H9 (cell line): ENCODE results near the gene PRLHR. TPM values are rescaled to one million over a fixed set of nuclear protein-coding genes. Genes with fewer than 3 reads are reported as not detected.

ENCODE experiments used
- DNase-seq: peaks from one replicate; pipeline ENCODE4 v3.0.0-alpha.2; 2017
- H2AFZ ChIP-seq: one replicate; pipeline ENCODE4 v1.6.1; 2013; ENCODE audit warnings: mild to moderate bottlenecking, low read length, control low read depth, moderate library complexity
- H2AK5ac ChIP-seq: 2 replicates; pipeline ENCODE4 v1.6.1; 2013; ENCODE audit warnings: low read length, control low read depth, mixed read lengths; ENCODE audit not compliant: insufficient read length
- H2BK120ac ChIP-seq: one replicate; pipeline ENCODE4 v1.6.1; 2013; ENCODE audit warnings: low read depth, mild to moderate bottlenecking, low read length, control low read depth, inconsistent platforms; ENCODE audit not compliant: poor library complexity, severe bottlenecking
- H2BK12ac ChIP-seq: 2 replicates; pipeline ENCODE4 v1.6.1; 2013; ENCODE audit warnings: low read length, control low read depth, mixed read lengths, low read depth; ENCODE audit not compliant: insufficient read length
- H2BK15ac ChIP-seq: 2 replicates; pipeline ENCODE4 v1.6.1; 2013; ENCODE audit warnings: low read depth, low read length, control low read depth
- H2BK20ac ChIP-seq: one replicate; pipeline ENCODE4 v1.6.1; 2013; ENCODE audit warnings: low read depth, mild to moderate bottlenecking, low read length, control low read depth, inconsistent platforms; ENCODE audit not compliant: poor library complexity, severe bottlenecking
- H2BK5ac ChIP-seq: 2 replicates; pipeline ENCODE4 v1.6.1; 2013; ENCODE audit warnings: low read length, control low read depth, mixed read lengths; ENCODE audit not compliant: insufficient read length
- H3K14ac ChIP-seq: 2 replicates; pipeline ENCODE4 v1.6.1; 2013; ENCODE audit warnings: low read length, control low read depth; ENCODE audit not compliant: insufficient read depth
- H3K18ac ChIP-seq: 2 replicates; pipeline ENCODE4 v1.6.1; 2013; ENCODE audit warnings: low read depth, mild to moderate bottlenecking, mixed read lengths, low read length, control low read depth; ENCODE audit not compliant: insufficient read length
- H3K23ac ChIP-seq: 2 replicates; pipeline ENCODE4 v1.6.1; 2013; ENCODE audit warnings: low read length, control low read depth, mixed read lengths, low read depth; ENCODE audit not compliant: insufficient read length
- H3K23me2 ChIP-seq: 2 replicates; pipeline ENCODE4 v1.6.1; 2013; ENCODE audit warnings: low read depth, mild to moderate bottlenecking, mixed read lengths, low read length, control low read depth; ENCODE audit not compliant: insufficient read length, poor library complexity, severe bottlenecking
- H3K27ac ChIP-seq: 2 replicates; pipeline ENCODE4 v1.5.1; 2013; ENCODE audit warnings: low read length, control low read depth, mixed read lengths, low read depth; ENCODE audit not compliant: insufficient read length
- H3K27me3 ChIP-seq: 2 replicates; pipeline ENCODE4 v1.6.1; 2013; ENCODE audit warnings: low read length, control low read depth, inconsistent platforms; ENCODE audit not compliant: insufficient read depth
- H3K4ac ChIP-seq: 2 replicates; pipeline ENCODE4 v1.6.1; 2013; ENCODE audit warnings: low read depth, mild to moderate bottlenecking, control low read depth, inconsistent platforms, low read length, moderate library complexity
- H3K4me1 ChIP-seq: 2 replicates; pipeline ENCODE4 v1.6.1; 2013; ENCODE audit warnings: low read length, control low read depth, inconsistent platforms; ENCODE audit not compliant: insufficient read depth
- H3K4me2 ChIP-seq: 2 replicates; pipeline ENCODE4 v1.6.1; 2013; ENCODE audit warnings: low read length, control low read depth, mixed read lengths; ENCODE audit not compliant: insufficient read length, insufficient read depth
- H3K56ac ChIP-seq: 2 replicates; pipeline ENCODE4 v1.6.1; 2013; ENCODE audit warnings: low read depth, mild to moderate bottlenecking, mixed read lengths, low read length, control low read depth; ENCODE audit not compliant: insufficient read length
- H3K79me1 ChIP-seq: 2 replicates; pipeline ENCODE4 v1.6.1; 2013; ENCODE audit warnings: low read depth, mild to moderate bottlenecking, moderate library complexity, low read length, control low read depth, inconsistent platforms; ENCODE audit not compliant: insufficient read depth, poor library complexity, severe bottlenecking
- H3K79me2 ChIP-seq: 2 replicates; pipeline ENCODE4 v1.6.1; 2013; ENCODE audit warnings: low read length, control low read depth, inconsistent platforms; ENCODE audit not compliant: insufficient read depth
- H3K9ac ChIP-seq: 2 replicates; pipeline ENCODE4 v1.6.1; 2013; ENCODE audit warnings: low read length, control low read depth, mixed read lengths; ENCODE audit not compliant: insufficient read length; ENCODE audit errors: extremely low read depth
- H3K9me3 ChIP-seq: one replicate; pipeline ENCODE4 v1.6.1; 2013; ENCODE audit warnings: low read depth, low read length, inconsistent platforms; ENCODE audit not compliant: control insufficient read depth
- H3T11ph ChIP-seq: one replicate; pipeline ENCODE4 v1.6.1; 2013; ENCODE audit warnings: mild to moderate bottlenecking, low read length, control low read depth, inconsistent platforms
- H4K20me1 ChIP-seq: one replicate; pipeline ENCODE4 v1.6.1; 2013; ENCODE audit not compliant: control insufficient read depth, insufficient read length, insufficient read depth
- H4K5ac ChIP-seq: 2 replicates; pipeline ENCODE4 v1.6.1; 2013; ENCODE audit warnings: low read depth, mild to moderate bottlenecking, mixed read lengths, low read length, control low read depth; ENCODE audit not compliant: insufficient read length
- H4K8ac ChIP-seq: replicated peaks from 2 replicates; pipeline ENCODE4 v1.6.1; 2013; ENCODE audit warnings: low read length, control low read depth, mixed read lengths, low read depth; ENCODE audit not compliant: insufficient read length
- H4K91ac ChIP-seq: 2 replicates; pipeline ENCODE4 v1.6.1; 2013; ENCODE audit warnings: low read depth, mild to moderate bottlenecking, moderate library complexity, mixed read lengths, low read length, control low read depth; ENCODE audit not compliant: insufficient read length
- H3K27ac Mint-ChIP-seq, 3 experiments: 2 replicates in 2 of 3; 3 replicates in 1 of 3; pipeline ENCODE4 v1.8.0; 2020 to 2021; ENCODE audit warnings: mixed read lengths in 3 of 3, mild to moderate bottlenecking in 1 of 3, moderate library complexity in 1 of 3
- H3K27me3 Mint-ChIP-seq: 2 replicates; pipeline ENCODE4 v1.8.0; 2021; ENCODE audit warnings: low read depth, mild to moderate bottlenecking, moderate library complexity, mixed read lengths
- H3K36me3 Mint-ChIP-seq, 3 experiments: 2 replicates in 2 of 3; 3 replicates in 1 of 3; pipeline ENCODE4 v1.8.0; 2020 to 2021; ENCODE audit warnings: low read depth in 3 of 3, mixed read lengths in 3 of 3; ENCODE audit not compliant: insufficient read depth in 1 of 3
- H3K4me1 Mint-ChIP-seq, 2 experiments: 2 replicates each; pipeline ENCODE4 v1.8.0; 2020; ENCODE audit warnings: mixed read lengths in 2 of 2
- H3K4me3 Mint-ChIP-seq, 2 experiments: 2 replicates in 1 of 2; 3 replicates in 1 of 2; pipeline ENCODE4 v1.8.0; 2020 to 2021; ENCODE audit warnings: mild to moderate bottlenecking in 2 of 2, mixed read lengths in 2 of 2, moderate library complexity in 1 of 2
- H3K9me3 Mint-ChIP-seq, 2 experiments: 2 replicates in 1 of 2; 3 replicates in 1 of 2; pipeline ENCODE4 v1.8.0; 2020; ENCODE audit warnings: mild to moderate bottlenecking in 2 of 2, mixed read lengths in 2 of 2, moderate library complexity in 1 of 2
- WGBS: extraction: QIAGEN DNeasy Blood & Tissue Kit; methylation state at CpG from one replicate; pipeline ENCODE4 v1.1.7; 2013; ENCODE audit warnings: missing lambda C conversion rate, low lambda C conversion rate, mixed read lengths; ENCODE audit not compliant: insufficient read length; ENCODE audit errors: extremely low coverage; 5-methylcytosine and 5-hydroxymethylcytosine counted together
- total RNA-seq: library from RNA; stranded (reverse); gene quantifications from 2 replicates; pipeline ENCODE4 v1.2.1, GENCODE V29; 2021
- TF ChIP-seq, protein P1 (sequence below): fragments of 200-600 bp; sonication (generic); conservative IDR thresholded peaks from 3 replicates; pipeline ENCODE4 v1.8.0; 2021; ENCODE audit warnings: antibody characterized with exemption, mild to moderate bottlenecking

PRLHR gene
- total RNA-seq, 1 experiment from 2014 or later, result not detected

DNA sequence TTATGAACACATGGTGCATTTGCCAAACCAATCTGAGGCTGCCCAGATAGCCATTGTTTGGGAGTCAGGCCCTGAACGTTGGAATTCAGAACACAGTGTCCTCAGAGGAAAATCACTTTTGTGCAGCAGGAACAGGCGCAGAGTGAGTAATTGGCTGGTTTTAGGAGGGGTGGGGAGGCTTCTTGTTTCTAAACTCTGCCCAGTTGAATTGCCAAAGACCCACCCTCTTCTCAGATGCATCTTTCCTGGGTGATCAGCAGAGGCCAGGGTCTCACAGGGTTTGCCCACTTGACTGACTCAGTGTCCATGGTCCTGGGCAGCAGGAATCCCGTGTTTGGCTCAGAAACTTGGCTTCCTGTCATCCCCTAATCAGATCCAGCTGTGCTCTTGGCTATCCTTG, 24.3 kb downstream of the PRLHR start:
- H3K9me3 Mint-ChIP-seq, result no peaks in the 10 kb centered on the region
- H3K23me2 ChIP-seq, result no peaks in the 10 kb centered on the region
- H2BK120ac ChIP-seq, result no peak overlapping the region
- H3K27ac Mint-ChIP-seq, result no peak overlapping the region
- no peak overlapping the region for H2BK15ac ChIP-seq
- H3K4me1 ChIP-seq, result no peaks in the 10 kb centered on the region
- H2AK5ac ChIP-seq, result no peak overlapping the region
- H3K27me3 Mint-ChIP-seq, result no peaks in the 10 kb centered on the region; the same call in 1 of the 2 replicates
- H3K36me3 Mint-ChIP-seq, result no peaks in the 10 kb centered on the region
- no peak overlapping the region for H3K27ac ChIP-seq
- no peaks in the 10 kb centered on the region for H3K79me2 ChIP-seq
- H3K4me3 Mint-ChIP-seq, result no peak overlapping the region
- H3K18ac ChIP-seq, result no peak overlapping the region
- no peak overlapping the region for H2AFZ ChIP-seq
- H4K8ac ChIP-seq, result no peak overlapping the region
- H2BK20ac ChIP-seq, result no peak overlapping the region
- H2BK12ac ChIP-seq, result no peak overlapping the region
- H3K4ac ChIP-seq, result no peak overlapping the region
- no peaks in the 10 kb centered on the region for H4K20me1 ChIP-seq
- no CpG with 5 or more reads among the region's 3 CpGs for whole genome bisulfite sequencing
- H3K9me3 ChIP-seq, result no peaks in the 10 kb centered on the region
- no peak overlapping the region for H4K5ac ChIP-seq
- TF ChIP-seq, protein P1, sequence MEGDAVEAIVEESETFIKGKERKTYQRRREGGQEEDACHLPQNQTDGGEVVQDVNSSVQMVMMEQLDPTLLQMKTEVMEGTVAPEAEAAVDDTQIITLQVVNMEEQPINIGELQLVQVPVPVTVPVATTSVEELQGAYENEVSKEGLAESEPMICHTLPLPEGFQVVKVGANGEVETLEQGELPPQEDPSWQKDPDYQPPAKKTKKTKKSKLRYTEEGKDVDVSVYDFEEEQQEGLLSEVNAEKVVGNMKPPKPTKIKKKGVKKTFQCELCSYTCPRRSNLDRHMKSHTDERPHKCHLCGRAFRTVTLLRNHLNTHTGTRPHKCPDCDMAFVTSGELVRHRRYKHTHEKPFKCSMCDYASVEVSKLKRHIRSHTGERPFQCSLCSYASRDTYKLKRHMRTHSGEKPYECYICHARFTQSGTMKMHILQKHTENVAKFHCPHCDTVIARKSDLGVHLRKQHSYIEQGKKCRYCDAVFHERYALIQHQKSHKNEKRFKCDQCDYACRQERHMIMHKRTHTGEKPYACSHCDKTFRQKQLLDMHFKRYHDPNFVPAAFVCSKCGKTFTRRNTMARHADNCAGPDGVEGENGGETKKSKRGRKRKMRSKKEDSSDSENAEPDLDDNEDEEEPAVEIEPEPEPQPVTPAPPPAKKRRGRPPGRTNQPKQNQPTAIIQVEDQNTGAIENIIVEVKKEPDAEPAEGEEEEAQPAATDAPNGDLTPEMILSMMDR, result no peak
- H3K14ac ChIP-seq, result no peak overlapping the region
- H2BK5ac ChIP-seq, result no peak overlapping the region
- H3K56ac ChIP-seq, result no peak overlapping the region
- H4K91ac ChIP-seq, result no peak overlapping the region
- H3K4me1 Mint-ChIP-seq, result peaks cover 0 to 3% of the 10 kb centered on the region in 2 experiments; a peak in 1 of 4 replicates
- no peaks in the 10 kb centered on the region for H3K79me1 ChIP-seq
- H3K23ac ChIP-seq, result no peak overlapping the region
- no peaks in the 10 kb centered on the region for H3K27me3 ChIP-seq
- H3K4me2 ChIP-seq, result no peak overlapping the region
- no peak overlapping the region for H3K9ac ChIP-seq
- DNase-seq, result no peak
- H3T11ph ChIP-seq, result no peak overlapping the region
